ENCODE measurements around the gene CD99L2.

DNA sequence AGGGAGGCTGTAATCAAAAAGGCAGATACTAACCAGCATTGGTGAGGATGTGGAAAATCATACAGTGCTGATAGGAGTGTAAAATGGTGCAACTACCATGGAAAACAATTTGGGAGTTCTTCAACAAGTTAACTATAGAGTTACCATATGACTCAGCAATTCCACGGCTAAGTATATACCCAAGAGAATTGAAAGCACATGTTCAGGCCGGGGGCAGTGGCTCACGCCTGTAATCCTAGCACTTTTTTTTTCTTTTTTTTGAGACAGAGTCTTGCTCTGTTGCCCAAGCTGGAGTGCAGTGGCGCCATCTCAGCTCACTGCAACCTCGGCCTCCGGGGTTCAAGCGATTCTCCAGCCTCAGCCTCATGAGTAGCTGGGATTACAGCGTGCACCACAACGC lies 15.0 kb upstream of the CD99L2 start:
- TF ChIP-seq, protein P1, sequence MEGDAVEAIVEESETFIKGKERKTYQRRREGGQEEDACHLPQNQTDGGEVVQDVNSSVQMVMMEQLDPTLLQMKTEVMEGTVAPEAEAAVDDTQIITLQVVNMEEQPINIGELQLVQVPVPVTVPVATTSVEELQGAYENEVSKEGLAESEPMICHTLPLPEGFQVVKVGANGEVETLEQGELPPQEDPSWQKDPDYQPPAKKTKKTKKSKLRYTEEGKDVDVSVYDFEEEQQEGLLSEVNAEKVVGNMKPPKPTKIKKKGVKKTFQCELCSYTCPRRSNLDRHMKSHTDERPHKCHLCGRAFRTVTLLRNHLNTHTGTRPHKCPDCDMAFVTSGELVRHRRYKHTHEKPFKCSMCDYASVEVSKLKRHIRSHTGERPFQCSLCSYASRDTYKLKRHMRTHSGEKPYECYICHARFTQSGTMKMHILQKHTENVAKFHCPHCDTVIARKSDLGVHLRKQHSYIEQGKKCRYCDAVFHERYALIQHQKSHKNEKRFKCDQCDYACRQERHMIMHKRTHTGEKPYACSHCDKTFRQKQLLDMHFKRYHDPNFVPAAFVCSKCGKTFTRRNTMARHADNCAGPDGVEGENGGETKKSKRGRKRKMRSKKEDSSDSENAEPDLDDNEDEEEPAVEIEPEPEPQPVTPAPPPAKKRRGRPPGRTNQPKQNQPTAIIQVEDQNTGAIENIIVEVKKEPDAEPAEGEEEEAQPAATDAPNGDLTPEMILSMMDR (IDR thresholded peaks at IDR 0.05): no peak
- no peak for TF ChIP-seq POLR2A (IDR thresholded peaks at IDR 0.05)
